ENCODE measurements around the gene VASH1. TPM values are rescaled to one million over a fixed set of nuclear protein-coding genes. Genes with fewer than 3 reads are reported as not detected.

Gene VASH1
- total RNA-seq, 2 donors from 2014 or later = 27.0 to 142 TPM

GRCh38 chr14:76768671-76769500 lies 7.6 kb downstream of the VASH1 start:
- ATAC-seq = no peak
- DNase-seq = peak; percentile 21
- intact Hi-C loops (cut with DNase I) = no loop called here

- ATAC-seq (no peak), DNase-seq (peak; percentile 23)
- intact Hi-C loops (cut with DNase I) = no loop called here
Measured at GRCh38 chr14:76769636-76770292, 8.5 kb downstream of the VASH1 start.

- DNase-seq (peak; percentile 23), ATAC-seq (no peak)
- intact Hi-C loops (cut with DNase I) = no loop called here
Measured at GRCh38 chr14:76770521-76771436, 9.5 kb downstream of the VASH1 start.

- DNase-seq (peak; percentile 12), ATAC-seq (no peak)
- intact Hi-C loops (cut with DNase I) = no loop called here
Measured at GRCh38 chr14:76771437-76771980, 10.2 kb downstream of the VASH1 start.

GRCh38 chr14:76772300-76773187 lies 11.3 kb downstream of the VASH1 start:
- ATAC-seq = peak; percentile 55 to 63
- peak; percentile 82 for DNase-seq
- intact Hi-C loops (cut with DNase I) = no loop called here

GRCh38 chr14:76773188-76773885 lies 12.1 kb downstream of the VASH1 start:
- ATAC-seq (peak; percentile 58 to 78), DNase-seq (peak; percentile 85)
- intact Hi-C loops (cut with DNase I) = no loop called here

GRCh38 chr14:76773956-76774820 lies 12.9 kb downstream of the VASH1 start:
- ATAC-seq = no peak
- DNase-seq = peak; percentile 18
- intact Hi-C loops (cut with DNase I) = no loop called here

GRCh38 chr14:76774821-76775694 lies 13.8 kb downstream of the VASH1 start:
- DNase-seq (peak; percentile 18), ATAC-seq (no peak)
- intact Hi-C loops (cut with DNase I) = no loop called here

- ATAC-seq (no peak), DNase-seq (peak; percentile 28)
- intact Hi-C loops (cut with DNase I) = no loop called here
Measured at GRCh38 chr14:76775695-76776427, 14.6 kb downstream of the VASH1 start.

GRCh38 chr14:76776428-76777251 lies 15.4 kb downstream of the VASH1 start:
- intact Hi-C loops (cut with DNase I) = no loop called here
- no peak for DNase-seq
- no peak for ATAC-seq

- DNase-seq = peak; percentile 26
- intact Hi-C loops (cut with DNase I) = no loop called here
Measured at GRCh38 chr14:76777721-76778120, 16.5 kb downstream of the VASH1 start.

GRCh38 chr14:76778546-76779215 lies 17.4 kb downstream of the VASH1 start:
- ATAC-seq = no peak
- no peak for DNase-seq
- intact Hi-C loops (cut with DNase I) = no loop called here

More at GRCh38 chr14:76777721-76778120, 16.5 kb downstream of the VASH1 start:
- ATAC-seq = no peak

GRCh38 chr14:76779221-76780057 lies 18.2 kb downstream of the VASH1 start:
- DNase-seq = no peak

More at GRCh38 chr14:76779221-76780057, 18.2 kb downstream of the VASH1 start:
- ATAC-seq = no peak
- intact Hi-C loops (cut with DNase I) = loop anchor here in 1 of 2 donors (5.0 kb wide), 1 partner anchor 67 kb away; no protein-coding TSS in a partner anchor

Measured in left cardiac atrium (tissue), 4 donors.